Neural progenitor cell (in vitro differentiated cells): ENCODE measurements around the gene NEDD4L.

Source experiments
- CTCF ChIP-seq: fragments of 200-600 bp; sonication (generic); IDR thresholded peaks from 2 replicates; pipeline ENCODE4 v1.5.1; 2017; ENCODE audit warnings: antibody characterized with exemption, mild to moderate bottlenecking
- EZH2 ChIP-seq: fragments of 200-600 bp; sonication (generic); IDR thresholded peaks from 2 replicates; pipeline ENCODE4 v1.6.1; 2017; ENCODE audit warnings: antibody characterized with exemption, mild to moderate bottlenecking, moderate library complexity
- EZH2phosphoT487 ChIP-seq: fragments of 200-600 bp; sonication (generic); IDR thresholded peaks from 2 replicates; pipeline ENCODE4 v1.6.1; 2017; ENCODE audit warnings: antibody characterized with exemption

DNA sequence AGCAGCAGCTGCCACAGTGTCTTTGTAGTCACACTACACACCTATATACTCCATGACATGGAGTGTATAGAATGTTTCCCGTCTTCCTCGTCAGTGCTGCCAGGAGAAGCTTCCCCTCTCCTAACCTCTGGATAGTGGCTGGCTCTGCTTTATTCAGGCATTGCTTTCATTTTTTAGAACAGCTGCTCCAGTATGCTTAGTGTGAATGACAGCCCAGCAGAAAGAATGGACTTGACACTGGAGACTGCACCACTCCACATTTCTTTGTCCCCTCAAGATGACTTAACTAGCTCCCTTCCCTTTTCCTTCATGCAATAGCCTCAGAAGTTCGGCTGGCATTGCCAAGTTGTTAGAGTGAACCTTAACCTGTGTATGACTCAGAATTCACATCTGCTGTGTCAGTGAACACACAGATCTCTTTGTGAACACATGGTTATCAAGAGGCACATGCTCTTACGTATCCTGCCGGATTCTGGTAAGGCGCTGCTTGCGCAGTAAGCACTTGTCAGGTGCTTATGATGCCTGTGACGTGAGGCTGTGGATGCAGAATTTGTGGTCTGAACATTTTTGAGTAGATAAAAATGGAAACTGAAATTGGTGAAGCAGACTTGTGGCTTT is 73.9 kb downstream of the NEDD4L start:
- TF ChIP-seq CTCF: no peak
- TF ChIP-seq EZH2: no peak
- no peak for TF ChIP-seq EZH2phosphoT487
